Measurements from ENCODE around the gene SRGAP1.

DNA sequence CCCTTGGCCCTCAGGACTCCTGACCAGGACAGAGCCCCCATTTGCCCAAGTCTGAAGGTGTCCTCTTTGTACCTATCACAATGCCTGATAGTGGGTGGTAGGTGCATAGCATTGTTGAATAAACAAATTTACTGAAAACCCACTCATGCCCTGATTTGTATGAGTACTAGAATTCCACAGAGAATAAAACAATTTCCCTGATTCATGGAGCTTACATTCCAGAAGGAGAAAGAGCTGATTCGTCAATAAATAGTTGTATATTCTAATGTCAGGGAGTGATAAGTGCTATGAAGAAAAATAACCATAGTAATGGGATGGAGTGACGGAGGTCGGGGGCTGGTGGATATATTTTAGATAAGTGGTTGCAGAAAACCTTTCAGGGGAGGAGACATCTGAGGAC, 117.0 kb downstream of the SRGAP1 start:
- TF ChIP-seq, protein P1, sequence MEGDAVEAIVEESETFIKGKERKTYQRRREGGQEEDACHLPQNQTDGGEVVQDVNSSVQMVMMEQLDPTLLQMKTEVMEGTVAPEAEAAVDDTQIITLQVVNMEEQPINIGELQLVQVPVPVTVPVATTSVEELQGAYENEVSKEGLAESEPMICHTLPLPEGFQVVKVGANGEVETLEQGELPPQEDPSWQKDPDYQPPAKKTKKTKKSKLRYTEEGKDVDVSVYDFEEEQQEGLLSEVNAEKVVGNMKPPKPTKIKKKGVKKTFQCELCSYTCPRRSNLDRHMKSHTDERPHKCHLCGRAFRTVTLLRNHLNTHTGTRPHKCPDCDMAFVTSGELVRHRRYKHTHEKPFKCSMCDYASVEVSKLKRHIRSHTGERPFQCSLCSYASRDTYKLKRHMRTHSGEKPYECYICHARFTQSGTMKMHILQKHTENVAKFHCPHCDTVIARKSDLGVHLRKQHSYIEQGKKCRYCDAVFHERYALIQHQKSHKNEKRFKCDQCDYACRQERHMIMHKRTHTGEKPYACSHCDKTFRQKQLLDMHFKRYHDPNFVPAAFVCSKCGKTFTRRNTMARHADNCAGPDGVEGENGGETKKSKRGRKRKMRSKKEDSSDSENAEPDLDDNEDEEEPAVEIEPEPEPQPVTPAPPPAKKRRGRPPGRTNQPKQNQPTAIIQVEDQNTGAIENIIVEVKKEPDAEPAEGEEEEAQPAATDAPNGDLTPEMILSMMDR (IDR thresholded peaks at IDR 0.05): no peak
- TF ChIP-seq EP300 (IDR thresholded peaks at IDR 0.05): no peak
